Middle frontal gyrus (tissue), 1 donor: Measurements from ENCODE around the gene STPG3.
"Not testable (repeated sequence)": the region's sequence is repeated elsewhere in the genome, so short reads cannot be mapped to it uniquely, and the experiment has no call there.

Experiments used
- DNase-seq: peaks from one replicate; pipeline ENCODE4 v3.0.0-alpha.2; 2015; ENCODE audit warnings: low spot score; ENCODE audit errors: extremely low spot score

STPG3 gene

DNA sequence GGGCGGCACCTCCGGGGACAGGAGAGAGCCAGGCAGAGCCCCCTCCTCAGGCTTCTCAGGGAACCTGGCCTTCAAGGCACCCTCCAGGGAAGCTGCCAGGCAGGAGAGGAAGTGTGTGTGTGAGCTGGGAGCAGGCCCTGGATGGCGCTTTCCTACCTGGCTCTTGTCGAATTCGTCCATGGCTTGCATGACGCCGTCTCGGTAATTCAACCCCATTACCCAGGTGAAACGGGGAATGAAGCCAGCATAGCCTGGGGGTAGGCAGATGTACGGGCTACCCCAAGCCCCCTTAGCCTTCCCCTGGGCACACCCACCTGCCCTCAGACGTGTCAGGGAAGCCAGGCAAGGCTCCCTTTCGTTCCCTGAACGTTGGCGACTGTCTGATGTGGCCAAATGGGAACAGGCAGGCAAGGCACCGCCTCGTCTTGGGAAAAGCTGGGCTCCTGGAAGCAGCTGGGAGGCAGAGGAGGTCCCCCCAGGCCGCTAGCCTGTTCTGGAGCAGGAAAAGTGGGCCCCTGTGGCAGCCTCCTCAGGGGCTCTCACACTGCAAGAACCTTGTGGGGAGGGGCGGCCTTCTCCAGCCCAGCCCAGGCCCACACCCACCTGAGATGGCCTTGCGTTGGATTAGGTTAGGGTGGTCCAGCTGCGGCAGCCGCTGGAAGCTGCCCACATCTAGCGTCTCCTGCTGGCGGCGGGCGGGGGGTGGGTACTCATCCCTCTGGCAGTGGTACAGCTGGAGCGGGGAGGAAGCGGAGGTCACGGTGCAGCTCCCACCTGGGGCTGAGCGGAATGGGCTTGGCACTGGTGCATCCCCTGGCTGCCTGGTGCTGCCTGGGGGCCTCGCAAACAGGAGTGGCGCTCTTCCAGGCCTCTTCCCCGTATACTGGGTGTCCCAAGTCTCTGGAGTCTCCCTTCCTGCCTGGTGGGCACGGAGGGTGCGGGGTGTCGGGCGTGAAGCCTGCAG lies 6.3 kb upstream of the STPG3 start:
- DNase-seq = no peak

DNA sequence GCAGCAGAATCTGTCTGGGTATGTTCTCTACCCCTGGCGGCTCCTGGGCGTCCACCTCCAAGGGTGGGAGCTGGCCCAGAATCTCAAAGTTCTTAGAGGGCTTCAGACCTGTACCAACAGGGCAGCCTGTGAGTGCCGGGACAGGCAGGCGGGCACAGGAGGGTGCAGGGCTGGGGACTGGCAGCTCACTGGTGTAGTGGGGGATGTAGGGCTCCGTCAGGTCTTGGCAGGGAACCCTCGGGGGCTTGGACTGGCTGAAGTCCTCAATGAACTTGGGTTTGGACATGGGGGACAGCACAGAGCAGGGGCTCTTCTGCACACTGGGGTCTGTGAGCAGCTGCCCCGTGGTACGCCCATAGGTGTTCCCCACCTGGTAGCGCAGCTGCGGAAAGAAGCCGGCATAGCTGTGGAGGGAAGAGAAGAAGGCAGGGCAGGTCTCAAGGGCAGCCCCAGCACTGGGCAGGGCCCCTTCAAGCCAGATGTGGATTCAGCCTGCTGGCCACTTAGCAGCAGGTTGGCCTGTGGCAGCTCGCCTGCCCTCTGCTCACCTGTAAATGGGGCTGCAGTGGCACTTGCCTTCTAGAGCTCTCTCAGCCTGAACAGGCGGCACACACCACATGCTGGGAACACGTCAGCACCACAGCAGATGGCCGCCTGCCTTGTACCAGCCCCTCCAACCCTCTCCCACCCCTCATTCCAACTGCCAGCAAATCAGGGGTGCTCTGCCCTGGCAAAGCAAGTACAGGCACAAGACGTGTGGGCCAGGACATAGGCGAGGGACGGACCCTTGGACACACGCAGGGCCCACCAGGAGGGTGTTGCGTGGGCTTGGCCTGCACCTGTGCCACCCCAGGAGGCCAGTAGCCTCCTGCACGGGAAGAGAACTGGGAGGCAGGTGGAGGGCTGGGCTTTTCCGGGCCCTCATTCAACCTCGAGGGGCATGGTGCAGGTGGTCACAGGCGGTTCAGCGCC lies 5.3 kb upstream of the STPG3 start:
- no peak for DNase-seq

DNA sequence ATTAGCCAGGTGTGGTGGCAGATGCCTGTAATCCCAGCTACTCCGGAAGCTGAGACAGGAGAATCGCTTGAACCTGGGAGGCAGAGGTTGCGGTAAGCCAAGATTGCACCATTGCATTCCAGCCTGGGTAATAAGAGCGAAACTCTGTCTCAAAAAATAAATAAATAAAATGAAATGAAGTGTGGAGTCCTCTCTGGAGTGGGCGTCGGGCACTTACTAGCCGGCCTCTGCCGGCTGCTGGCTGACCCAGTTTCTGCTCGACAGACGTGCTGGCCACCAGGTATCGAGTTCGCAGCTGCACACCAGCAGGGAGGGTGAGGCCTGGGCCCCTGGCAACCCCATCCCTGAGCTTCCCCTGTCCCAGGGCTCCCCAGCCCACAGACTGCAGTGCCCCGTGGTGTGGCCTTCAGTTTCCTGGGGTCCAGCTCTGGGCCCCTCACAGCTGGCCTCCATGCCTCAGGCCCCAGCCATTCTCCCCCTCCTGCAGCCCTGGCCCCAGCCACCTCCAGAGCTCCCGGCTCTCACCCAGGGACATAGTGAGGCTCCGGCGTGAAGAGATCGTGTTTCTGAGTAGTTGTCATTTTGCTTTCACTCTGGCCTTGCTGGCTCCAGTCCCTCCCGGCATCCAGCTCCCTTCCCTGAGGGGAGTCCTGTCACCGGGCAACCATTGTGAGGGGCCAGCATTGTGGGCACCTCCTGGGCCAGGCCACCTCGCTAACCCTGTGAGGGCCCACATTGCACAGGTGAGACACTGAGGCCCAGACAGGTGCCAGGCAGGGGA lies 3.8 kb upstream of the STPG3 start:
- DNase-seq = no peak

DNA sequence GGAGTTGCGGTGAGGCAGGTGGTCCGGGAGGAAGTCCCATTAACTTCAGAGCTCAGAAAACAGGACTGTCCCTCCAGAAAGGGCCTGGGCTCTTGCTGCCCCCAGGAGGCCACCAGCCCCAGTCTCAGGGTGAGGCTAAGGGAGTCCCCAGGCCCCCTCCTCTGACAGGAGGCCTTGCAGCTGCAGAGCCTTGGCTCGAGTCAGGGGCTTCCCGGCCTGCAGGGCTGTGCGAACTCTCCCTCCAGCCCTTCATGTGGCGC lies 3.2 kb upstream of the STPG3 start:
- DNase-seq = no peak

DNA sequence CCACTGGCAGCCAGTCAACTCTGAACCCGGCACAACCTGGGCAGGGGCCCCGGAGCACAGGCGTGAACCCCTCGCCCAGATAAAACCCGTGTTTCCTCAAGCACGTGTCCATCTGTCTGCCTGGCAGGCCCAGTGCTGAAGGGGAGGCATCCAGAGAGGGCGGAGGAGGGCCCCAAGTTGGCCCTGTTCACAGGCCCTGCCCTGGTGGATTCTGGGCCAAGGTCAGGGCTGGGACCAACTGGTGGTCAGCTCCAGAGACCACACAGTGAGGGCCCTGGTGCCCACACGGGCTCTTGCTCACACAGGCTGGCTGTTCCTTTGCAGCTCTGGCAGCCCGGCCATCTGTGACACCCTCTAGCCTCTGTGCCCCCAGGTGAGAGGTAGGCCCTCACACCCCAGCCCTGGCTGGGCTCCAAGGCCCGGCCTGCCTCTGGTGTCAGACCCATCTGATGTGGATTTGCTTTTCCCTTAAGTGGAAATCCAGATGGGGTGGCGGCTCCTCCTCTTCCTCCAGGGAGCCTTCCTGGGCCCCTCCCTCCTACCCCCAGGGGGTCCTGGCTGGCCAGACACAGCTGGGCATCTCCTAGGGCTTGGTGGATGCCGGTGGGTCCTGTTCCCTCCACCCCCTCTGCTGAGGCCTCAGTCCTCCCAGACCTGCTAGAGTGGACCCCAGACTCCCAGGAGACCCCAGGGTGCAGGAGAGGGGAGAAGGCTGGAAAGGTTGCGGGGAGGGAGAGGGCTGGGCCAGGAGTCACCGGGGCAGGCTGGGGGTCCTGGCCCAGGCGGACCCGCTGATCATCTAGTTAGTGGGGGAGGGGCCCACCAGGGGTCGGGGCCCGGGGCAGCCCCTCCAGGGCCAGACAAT lies 525 bp upstream of the STPG3 start:
- DNase-seq = no peak

DNA sequence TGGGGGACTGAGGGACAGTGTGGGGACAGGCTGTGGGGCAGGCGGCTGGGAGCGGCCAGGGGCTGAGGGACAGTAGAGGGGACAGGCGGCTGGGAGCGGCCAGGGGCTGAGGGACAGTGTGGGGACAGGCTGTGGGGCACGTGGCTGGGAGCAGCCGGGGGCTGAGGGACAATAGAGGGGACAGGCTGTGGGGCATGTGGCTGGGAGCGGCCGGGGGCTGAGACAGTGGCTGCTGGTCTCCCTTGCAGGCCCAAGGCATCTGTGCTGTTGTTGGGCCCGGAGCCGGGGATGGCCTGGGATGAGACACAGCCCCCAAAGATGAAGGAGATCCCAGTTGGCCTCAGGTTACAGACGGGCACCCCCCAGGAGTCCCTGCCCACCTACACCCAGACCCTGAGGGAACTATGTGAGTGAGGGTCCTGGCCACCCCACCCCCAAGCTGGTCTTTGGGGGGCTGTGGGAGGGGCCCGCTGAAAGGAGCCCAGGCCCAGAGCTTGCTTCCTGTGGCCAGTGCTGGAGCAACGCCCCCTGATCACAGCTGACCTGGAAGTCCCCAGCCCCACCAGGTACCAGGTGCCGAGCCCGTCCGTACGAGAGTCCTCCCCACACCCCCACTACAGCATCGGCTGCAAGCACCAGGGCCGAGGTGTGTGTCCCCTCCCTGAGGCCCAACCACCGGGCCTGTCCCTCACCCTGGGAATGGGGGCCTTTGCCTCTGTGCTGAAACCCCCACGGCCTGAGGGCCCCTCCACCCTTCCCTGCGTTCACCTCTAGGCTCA lies 593 bp downstream of the STPG3 start:
- no peak for DNase-seq

DNA sequence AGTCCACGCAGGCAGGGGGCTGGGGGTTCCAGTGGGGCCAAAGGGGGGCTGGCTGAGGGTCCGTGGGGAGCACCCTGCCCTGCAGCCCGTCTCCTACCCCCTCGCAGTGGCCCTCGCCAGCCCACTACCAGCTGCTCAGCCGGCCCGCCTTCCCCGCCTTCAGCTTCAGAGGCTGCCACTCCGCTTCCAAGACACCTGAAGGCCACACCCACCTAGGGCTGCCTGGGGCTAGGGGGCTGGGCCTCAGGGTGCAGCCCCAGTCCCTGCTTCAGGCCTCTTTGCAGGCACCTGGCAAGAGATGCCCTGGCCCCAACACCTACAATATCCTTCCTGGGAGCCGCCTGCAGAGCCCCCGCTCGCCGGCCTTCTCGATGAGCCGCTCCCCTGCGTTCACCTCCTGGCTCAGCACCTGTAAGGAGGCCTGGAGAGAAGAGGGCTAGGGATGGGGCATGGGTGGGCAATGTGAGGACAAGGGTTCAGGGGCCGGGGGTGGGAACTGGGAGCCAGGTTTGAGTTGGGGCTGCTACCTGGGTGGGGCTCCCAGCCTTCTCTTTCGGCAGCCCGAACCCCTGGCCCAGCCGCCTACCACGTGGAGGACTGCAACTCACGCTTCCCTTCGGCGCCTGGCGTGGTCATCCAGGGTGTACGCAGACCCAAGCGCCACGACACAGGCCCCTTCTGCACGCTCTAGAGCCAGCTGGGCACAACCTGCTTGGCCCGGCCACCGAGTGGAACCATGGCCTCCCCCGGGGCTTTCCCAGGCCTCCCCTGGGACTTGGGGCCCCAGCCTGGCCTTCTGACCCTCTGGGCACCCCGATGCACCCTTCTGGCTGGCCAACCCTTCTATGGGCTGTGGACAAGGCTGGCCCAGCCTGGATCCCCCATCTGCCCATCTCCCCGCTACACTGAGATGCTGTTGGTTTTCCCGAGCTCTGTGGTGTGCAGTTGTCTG lies 1.7 kb downstream of the STPG3 start:
- DNase-seq = no peak

DNA sequence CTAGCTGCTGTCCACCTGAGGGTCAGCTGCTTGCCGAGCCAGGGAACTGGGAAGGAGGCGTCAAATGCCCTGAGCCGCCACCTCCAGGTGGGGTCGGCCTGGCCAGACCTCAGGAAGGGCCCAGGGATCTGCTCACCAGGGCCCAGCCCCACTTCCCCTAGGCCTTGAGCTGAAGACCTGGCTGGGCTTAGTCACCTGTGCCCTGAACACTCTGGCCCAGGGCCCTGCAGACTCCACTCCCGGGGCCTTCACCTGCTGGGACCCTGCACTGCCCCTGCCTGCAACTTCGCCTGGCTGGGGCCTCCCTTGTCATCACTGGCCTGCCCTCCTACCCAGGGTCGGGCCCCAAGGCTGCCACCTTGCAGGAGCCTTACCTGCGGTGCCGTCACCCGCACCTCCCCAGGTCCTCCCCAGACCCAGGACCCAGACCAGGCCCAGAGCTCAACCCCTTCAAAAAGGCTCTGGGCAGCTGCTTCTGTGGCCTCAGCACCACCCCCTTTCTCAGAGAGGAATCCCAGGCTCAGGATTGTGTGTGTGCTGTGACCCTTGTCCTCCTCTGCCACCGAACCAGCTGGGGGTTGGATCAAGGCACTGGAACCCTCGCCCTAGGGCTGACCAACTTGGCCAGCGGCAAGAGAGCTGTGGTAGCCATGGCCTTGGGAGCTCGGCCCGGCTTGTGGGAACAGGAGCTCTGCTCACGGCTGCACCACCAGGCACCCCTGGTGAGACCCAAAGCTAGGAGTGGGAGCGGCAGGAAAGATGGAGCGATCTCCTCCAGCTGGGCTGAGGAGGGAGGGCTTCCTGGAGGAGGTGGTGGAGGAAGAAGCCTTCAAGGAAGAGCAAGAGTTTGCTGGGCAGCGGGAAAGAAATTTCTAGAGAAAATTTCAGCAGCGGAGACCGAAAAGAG lies 2.9 kb downstream of the STPG3 start:
- DNase-seq = no peak

DNA sequence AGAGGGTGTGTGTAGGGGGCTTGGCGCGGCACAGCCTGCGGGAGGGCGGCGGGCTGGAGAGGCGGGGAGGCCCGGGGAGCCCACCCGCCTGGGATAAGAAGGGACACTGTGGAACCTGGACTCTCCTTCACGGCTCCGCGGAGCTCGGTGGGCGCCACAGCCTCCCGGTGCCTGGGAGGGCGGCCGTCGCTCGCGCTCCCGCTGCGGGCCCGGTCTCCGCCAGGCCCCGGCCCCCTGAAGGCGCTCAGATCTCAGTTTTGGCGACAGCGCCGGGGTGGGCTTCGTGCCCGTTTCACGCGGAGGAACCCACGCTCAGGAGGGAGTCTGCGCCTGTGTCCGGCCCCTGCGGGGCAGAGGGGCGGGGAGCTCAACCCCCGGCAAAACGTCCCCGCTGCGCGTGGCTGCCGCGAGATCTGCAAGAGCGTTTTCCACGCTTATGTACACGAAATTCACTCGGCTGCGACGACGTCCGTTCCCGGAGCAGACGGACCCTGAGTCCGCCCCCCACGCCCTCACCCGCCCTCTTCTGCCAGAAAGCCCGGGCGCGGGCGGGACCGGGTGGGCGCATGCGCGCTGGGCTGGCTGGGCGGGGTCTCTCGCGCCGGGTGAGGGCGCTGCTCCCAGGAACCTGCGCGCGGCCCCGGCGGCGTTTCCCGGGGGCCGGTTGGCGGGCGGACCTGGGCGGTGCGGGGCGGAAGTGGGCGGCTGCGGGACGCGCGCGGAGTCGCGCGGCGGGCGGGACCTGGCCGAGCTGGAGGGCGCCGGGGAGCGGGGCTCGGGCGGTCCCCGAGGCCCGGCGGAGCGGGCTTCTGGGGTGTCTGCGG lies 3.8 kb downstream of the STPG3 start, which contains the start of gene NELFB:
Gene NELFB, plus strand, starts transcription at position 704 of the 824 bp plus-strand sequence.
- peak; percentile 79 for DNase-seq

DNA sequence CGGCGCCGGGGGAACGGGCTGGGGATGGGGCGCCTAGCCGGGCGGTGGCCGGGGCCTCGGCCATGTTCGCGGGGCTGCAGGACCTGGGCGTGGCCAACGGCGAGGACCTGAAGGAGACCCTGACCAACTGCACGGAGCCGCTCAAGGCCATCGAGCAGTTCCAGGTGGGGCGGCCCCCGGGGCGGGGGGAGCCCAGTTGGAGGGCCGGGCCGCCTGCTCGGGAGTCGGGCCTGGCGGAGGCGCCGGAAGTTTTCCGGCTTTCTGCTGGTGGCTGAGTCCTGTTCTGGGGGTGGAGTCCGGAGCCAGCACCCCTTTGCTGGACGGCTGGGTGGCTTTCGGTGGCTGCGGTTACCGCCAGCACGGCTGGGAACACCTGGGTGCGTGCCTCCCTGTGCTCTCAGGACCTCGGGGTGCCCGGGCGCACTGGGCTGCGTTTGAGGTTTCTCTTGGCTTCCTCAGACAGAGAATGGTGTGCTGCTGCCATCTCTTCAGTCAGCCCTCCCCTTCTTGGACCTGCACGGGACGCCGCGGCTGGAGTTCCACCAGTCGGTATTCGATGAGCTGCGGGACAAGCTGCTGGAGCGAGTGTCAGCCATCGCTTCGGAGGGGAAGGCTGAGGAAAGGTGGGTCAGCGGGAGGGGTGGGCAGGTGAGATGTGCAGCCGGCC lies 4.5 kb downstream of the STPG3 start:
- DNase-seq = no peak

DNA sequence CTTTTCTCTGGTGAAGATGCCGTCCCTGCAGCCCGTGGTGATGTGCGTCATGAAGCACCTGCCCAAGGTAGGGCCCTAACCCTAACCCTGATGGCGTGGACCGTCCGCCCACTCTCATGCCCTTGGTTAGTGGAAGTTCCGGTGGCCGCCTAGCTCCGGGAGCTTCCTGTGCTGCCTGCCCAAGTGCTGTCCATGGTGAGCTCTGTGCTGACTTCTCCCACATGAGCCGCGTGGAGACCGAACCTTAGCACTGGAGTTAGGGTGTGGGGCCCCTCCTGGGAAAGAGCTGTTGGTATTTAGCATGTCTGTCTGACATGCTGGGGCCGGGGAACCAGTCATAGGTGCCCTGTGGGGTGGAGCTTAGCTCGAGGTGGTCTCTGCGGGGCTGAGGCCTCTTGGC lies 5.3 kb downstream of the STPG3 start:
- no peak for DNase-seq

DNA sequence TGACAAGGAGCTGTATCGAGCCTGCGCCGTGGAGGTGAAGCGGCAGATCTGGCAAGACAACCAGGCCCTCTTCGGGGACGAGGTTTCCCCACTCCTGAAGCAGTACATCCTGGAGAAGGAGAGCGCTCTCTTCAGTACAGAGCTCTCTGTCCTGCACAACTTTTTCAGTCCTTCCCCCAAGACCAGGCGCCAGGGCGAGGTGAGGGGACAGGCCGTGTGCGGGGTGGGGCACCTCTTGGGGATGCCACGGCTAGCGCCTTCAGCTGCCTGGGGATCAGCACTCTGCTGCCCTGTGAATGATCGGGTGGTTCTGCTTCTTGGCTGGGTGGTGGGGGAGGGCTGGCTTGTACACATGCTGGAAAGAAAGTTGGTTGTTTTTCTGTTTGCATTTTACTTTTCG lies 5.8 kb downstream of the STPG3 start:
- no peak for DNase-seq

DNA sequence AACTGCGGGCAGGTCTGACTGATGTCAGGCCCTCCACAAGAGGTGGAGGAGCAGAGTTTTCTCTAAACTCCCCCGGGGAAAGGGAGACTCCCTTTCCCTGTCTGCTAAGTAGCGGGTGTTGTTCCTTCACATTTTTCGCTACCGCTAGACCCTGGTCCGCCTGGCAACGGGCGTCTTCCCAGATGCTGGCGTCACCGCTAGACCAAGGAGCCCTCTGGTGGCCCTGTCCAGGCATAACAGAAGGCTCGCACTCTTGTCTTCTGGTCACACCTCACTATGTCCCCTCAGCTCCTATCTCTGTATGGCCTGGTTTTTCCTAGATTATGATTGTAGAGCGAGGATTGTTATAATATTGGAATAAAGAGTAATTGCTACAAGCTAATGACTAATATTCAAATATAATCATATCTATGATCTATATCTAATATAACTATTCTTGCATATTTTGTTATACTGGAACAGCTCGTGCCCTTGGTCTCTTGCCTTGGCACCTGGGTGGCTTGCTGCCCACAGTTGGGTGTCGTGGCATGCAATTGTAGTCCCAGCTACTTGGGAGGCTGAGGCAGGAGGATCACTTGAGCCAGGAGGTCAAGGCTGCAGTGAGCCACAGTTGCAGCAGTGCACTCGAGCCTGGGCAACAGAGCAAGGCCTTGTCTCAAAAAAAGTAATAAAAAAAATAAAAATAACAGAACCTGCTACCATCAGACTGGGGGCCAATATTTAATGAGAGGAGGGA lies 11.3 kb downstream of the STPG3 start:
- not testable (repeated sequence) for DNase-seq

DNA sequence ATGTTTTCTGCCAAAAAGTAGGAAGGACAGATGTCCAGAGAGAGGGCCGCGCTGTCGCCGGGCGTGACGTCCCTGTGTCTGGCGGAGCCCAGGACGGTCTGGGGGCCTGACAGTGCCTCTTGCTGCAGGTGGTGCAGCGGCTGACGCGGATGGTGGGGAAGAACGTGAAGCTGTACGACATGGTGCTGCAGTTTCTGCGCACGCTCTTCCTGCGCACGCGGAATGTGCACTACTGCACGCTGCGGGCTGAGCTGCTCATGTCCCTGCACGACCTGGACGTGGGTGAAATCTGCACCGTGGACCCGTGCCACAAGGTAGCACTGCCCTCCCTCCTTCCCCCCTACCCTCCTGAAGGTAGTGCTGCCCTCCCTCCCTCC lies 11.8 kb downstream of the STPG3 start:
- DNase-seq = no peak

DNA sequence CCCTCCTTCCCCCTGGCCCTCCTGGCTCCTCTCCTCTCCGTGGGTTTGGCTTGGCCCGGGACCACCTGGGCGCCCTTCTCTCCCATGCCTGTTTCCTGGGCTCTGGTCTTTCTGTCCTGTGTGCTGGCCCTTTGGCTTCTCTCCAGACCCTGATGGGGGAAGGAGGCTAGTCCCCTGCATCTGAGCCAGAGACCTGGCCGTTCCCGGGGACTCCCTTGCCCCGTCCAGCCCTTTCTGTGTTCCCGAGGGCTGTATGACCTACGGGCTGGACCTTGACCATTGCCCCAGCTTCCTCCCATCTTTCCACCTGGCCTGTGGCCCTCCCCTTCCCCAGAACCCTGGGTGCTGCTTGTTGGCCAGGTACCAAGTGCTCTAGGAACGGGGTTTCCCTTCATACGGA lies 12.4 kb downstream of the STPG3 start:
- DNase-seq = no peak

DNA sequence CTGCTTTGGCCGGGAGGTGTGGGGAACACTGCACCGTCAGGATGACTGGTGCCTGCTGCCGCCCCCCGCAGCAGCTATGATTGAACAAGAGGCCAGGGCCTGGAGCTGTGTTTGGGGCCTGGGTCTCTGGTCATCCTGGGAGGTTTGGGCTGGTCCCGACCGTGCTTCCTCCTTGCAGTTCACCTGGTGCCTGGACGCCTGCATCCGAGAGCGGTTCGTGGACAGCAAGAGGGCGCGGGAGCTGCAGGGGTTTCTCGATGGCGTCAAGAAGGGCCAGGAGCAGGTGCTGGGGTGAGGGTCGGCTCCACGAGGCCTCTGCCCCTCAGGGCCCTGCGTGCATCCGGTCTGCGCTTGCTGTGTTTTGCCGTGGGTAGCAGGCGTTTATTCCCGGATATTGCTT lies 13.0 kb downstream of the STPG3 start:
- DNase-seq = no peak
